ENCODE measurements around the gene PIP5KL1.

The PIP5KL1 gene

GRCh38 chr9:127955294-127956015 is 24.9 kb upstream of the PIP5KL1 start:
- TF ChIP-seq SNAI2 (CRISPR knock-in tag; IDR thresholded peaks at IDR 0.05) (no peak), OSR1 (CRISPR knock-in tag; IDR thresholded peaks at IDR 0.05) (no peak), ZNF8 (CRISPR knock-in tag; IDR thresholded peaks at IDR 0.05) (no peak), ISL1 (CRISPR knock-in tag; IDR thresholded peaks at IDR 0.05) (no peak), PPARA (CRISPR knock-in tag; IDR thresholded peaks at IDR 0.05; ENCODE audit: borderline replicate concordance) (no peak), CSDC2 (CRISPR knock-in tag; IDR thresholded peaks at IDR 0.05) (no peak), ZNF565 (CRISPR knock-in tag; conservative IDR thresholded peaks at IDR 0.05; ENCODE audit: low read depth) (no peak), ZC3H10 (CRISPR knock-in tag; IDR thresholded peaks at IDR 0.05) (no peak), BACH2 (CRISPR knock-in tag; IDR thresholded peaks at IDR 0.05; ENCODE audit: borderline replicate concordance) (no peak), TSHZ2 (CRISPR knock-in tag; IDR thresholded peaks at IDR 0.05) (no peak), GLIS3 (CRISPR knock-in tag; IDR thresholded peaks at IDR 0.05) (no peak), ZFP3 (CRISPR knock-in tag; IDR thresholded peaks at IDR 0.05) (no peak)
- TF ChIP-seq, protein P1, sequence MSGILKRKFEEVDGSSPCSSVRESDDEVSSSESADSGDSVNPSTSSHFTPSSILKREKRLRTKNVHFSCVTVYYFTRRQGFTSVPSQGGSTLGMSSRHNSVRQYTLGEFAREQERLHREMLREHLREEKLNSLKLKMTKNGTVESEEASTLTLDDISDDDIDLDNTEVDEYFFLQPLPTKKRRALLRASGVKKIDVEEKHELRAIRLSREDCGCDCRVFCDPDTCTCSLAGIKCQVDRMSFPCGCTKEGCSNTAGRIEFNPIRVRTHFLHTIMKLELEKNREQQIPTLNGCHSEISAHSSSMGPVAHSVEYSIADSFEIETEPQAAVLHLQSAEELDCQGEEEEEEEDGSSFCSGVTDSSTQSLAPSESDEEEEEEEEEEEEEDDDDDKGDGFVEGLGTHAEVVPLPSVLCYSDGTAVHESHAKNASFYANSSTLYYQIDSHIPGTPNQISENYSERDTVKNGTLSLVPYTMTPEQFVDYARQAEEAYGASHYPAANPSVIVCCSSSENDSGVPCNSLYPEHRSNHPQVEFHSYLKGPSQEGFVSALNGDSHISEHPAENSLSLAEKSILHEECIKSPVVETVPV (CRISPR knock-in tag; IDR thresholded peaks at IDR 0.05) = no peak
- TF ChIP-seq, protein P2, sequence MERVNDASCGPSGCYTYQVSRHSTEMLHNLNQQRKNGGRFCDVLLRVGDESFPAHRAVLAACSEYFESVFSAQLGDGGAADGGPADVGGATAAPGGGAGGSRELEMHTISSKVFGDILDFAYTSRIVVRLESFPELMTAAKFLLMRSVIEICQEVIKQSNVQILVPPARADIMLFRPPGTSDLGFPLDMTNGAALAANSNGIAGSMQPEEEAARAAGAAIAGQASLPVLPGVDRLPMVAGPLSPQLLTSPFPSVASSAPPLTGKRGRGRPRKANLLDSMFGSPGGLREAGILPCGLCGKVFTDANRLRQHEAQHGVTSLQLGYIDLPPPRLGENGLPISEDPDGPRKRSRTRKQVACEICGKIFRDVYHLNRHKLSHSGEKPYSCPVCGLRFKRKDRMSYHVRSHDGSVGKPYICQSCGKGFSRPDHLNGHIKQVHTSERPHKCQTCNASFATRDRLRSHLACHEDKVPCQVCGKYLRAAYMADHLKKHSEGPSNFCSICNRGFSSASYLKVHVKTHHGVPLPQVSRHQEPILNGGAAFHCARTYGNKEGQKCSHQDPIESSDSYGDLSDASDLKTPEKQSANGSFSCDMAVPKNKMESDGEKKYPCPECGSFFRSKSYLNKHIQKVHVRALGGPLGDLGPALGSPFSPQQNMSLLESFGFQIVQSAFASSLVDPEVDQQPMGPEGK (CRISPR knock-in tag; IDR thresholded peaks at IDR 0.05; ENCODE audit: borderline replicate concordance) = no peak
- ATAC-seq = peak; percentile 86

DNA sequence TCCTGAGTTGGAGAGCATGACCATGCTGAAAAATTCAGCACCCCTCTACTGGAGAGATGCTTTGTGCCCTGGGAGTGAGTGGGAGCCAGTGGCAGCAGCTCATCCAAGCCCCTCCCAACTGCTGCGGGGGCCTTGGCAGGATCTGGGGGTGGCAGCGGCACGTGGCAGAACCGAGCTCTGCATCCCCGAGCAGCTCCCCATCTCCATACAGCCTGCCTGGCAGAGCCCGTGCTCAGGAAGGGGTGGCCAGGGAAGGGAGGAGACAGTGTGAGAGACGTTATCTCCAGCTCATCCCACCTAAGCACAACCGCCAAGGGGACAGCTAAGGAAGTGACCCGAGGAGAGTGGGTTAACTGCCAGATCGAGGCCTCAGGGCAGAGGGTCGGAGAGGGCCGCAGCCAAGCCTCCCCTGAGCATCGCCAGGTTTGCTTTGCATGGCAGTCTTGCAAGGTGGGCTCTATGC is 24.3 kb upstream of the PIP5KL1 start:
- peak; percentile 13; the same call in 2 of the 3 replicates for ATAC-seq
- TF ChIP-seq ZNF565 (CRISPR knock-in tag; conservative IDR thresholded peaks at IDR 0.05; ENCODE audit: low read depth) = no peak
- TF ChIP-seq, protein P3, sequence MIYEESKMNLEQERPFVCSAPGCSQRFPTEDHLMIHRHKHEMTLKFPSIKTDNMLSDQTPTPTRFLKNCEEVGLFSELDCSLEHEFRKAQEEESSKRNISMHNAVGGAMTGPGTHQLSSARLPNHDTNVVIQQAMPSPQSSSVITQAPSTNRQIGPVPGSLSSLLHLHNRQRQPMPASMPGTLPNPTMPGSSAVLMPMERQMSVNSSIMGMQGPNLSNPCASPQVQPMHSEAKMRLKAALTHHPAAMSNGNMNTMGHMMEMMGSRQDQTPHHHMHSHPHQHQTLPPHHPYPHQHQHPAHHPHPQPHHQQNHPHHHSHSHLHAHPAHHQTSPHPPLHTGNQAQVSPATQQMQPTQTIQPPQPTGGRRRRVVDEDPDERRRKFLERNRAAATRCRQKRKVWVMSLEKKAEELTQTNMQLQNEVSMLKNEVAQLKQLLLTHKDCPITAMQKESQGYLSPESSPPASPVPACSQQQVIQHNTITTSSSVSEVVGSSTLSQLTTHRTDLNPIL (CRISPR knock-in tag; IDR thresholded peaks at IDR 0.05; ENCODE audit: low read depth) = no peak

DNA sequence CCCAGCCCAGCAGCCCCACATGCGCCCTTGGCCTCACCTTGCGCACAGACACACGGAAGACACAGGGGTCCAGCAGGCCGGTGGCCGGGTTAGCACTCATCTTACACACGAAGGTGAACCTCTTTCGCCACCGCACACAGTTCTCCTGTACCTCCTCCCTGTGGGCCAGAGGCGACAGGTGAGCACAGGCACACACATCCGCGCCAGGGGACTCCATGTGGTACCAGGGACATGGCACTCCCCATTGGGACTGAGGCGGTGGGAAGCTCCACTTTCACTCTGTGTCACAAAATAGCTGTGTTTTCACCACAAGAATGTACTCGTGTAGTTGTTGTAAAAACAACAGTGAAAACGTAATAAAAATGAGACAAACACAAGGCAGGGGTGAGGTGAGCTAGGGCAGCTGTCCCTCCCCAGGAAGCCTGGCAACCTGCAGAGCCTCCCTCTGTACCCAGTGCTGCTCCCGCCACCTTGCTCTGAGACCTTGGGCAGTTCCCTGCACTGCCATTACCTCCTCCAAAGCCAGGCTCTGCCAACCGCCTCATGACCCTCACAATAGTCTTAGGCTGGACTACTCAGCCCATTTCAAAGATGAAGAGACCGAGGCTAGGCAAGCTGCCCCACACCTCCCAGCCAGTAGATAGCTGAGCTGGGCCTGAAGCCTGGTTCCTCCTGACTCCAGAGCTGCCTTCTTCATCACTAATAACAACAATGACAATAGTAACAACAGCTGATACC is 23.4 kb upstream of the PIP5KL1 start:
- no peak for ATAC-seq
- TF ChIP-seq TOX (CRISPR knock-in tag; IDR thresholded peaks at IDR 0.05; ENCODE audit: borderline replicate concordance) (no peak), BACH2 (CRISPR knock-in tag; IDR thresholded peaks at IDR 0.05; ENCODE audit: borderline replicate concordance) (no peak), POU6F1 (CRISPR knock-in tag; IDR thresholded peaks at IDR 0.05; ENCODE audit: borderline replicate concordance, low read depth) (no peak), TCF4 (CRISPR knock-in tag; IDR thresholded peaks at IDR 0.05; ENCODE audit: borderline replicate concordance) (no peak), GLIS3 (CRISPR knock-in tag; IDR thresholded peaks at IDR 0.05) (no peak), TSHZ2 (CRISPR knock-in tag; IDR thresholded peaks at IDR 0.05) (no peak)

Measured in SK-N-SH treated with all-trans-retinoic acid at 6 μM for 48 hours (cell line).